BJ (cell line): ENCODE data around the gene RAP2A. TPM values are rescaled to one million over a fixed set of nuclear protein-coding genes. Genes with fewer than 3 reads are reported as not detected.

ENCODE experiments used
- CTCF ChIA-PET: fragments of 350-600 bp; formaldehyde crosslinking; extraction: SDS; loops from one replicate; lab custom pipeline; 2021; ENCODE audit warnings: antibody characterized with exemption, inconsistent platforms; lab: Yijun Ruan, JAX
- POLR2A ChIA-PET: fragments of 300-600 bp; sonication (Branson Sonifier 250); formaldehyde crosslinking; extraction: SDS; loops from one replicate; lab custom pipeline; 2021; ENCODE audit warnings: antibody characterized with exemption; lab: Charles Lee
- DNase-seq: peaks from one replicate; pipeline ENCODE4 v3.0.0-alpha.2; 2011; ENCODE audit warnings: low read depth
- H3K27me3 ChIP-seq: 2 replicates; pipeline ENCODE4 v1.6.0; 2011; ENCODE audit warnings: low read length; ENCODE audit not compliant: control insufficient read depth, insufficient read depth
- H3K36me3 ChIP-seq: 2 replicates; pipeline ENCODE4 v1.5.1; 2011; ENCODE audit warnings: low read length; ENCODE audit not compliant: control insufficient read depth, insufficient read depth
- H3K4me3 ChIP-seq: 2 replicates; pipeline ENCODE4 v1.5.1; 2011; ENCODE audit warnings: low read depth, mild to moderate bottlenecking, control low read depth, low read length
- CTCF ChIP-seq: IDR thresholded peaks from 2 replicates; pipeline ENCODE4 v1.5.1; 2011; ENCODE audit warnings: low read depth, mild to moderate bottlenecking, control low read depth, inconsistent platforms, low read length, moderate library complexity; ENCODE audit not compliant: insufficient read depth
- polyA plus RNA-seq: library from polyadenylated mRNA; depleted of rRNA; stranded (reverse); fragments of >200 nt; gene quantifications from 2 replicates; pipeline ENCODE4 v1.2.3, GENCODE V29; 2011

RAP2A gene
- polyA plus RNA-seq, 1 experiment = 8.3 TPM

- H3K27me3 ChIP-seq = no peaks in the 10 kb centered on the region
- DNase-seq = no peak
- POLR2A ChIA-PET = no interaction called here
- no peaks in the 10 kb centered on the region for H3K36me3 ChIP-seq
- H3K4me3 ChIP-seq = no peak overlapping the region
- no peak for TF ChIP-seq CTCF
- CTCF ChIA-PET = interaction anchor here (1.8 kb wide), 1 partner anchor 12 kb away, joined by 4 read pairs; no protein-coding TSS in a partner anchor
Observed at GRCh38 chr13:97471711-97472110, 37.7 kb downstream of the RAP2A start.

- ChIA-PET CTCF (interaction anchor here (1.0 kb wide), 1 partner anchor 9 kb away, joined by 4 read pairs; no protein-coding TSS in a partner anchor), POLR2A (no interaction called here)
- Histone ChIP-seq H3K27me3 (no peaks in the 10 kb centered on the region), H3K4me3 (no peak overlapping the region), H3K36me3 (no peaks in the 10 kb centered on the region)
- DNase-seq = no peak
- TF ChIP-seq CTCF = no peak
Observed at GRCh38 chr13:97474349-97474980, 40.5 kb downstream of the RAP2A start.

- Histone ChIP-seq H3K36me3 (no peaks in the 10 kb centered on the region), H3K4me3 (no peak overlapping the region), H3K27me3 (no peaks in the 10 kb centered on the region)
- ChIA-PET CTCF (interaction anchor here (0.6 kb wide), 1 partner anchor 165 kb away, joined by 4 read pairs; no protein-coding TSS in a partner anchor), POLR2A (no interaction called here)
- no peak for TF ChIP-seq CTCF
- DNase-seq = no peak
Observed at GRCh38 chr13:97475011-97475410, 41.0 kb downstream of the RAP2A start.

GRCh38 chr13:97477844-97478243, 43.9 kb downstream of the RAP2A start:
- no peak for DNase-seq
- ChIA-PET POLR2A (no interaction called here), CTCF (no interaction called here)
- Histone ChIP-seq H3K27me3 (no peaks in the 10 kb centered on the region), H3K4me3 (no peak overlapping the region), H3K36me3 (no peaks in the 10 kb centered on the region)
- TF ChIP-seq CTCF = no peak

GRCh38 chr13:97478247-97478646, 44.3 kb downstream of the RAP2A start:
- ChIA-PET POLR2A (no interaction called here), CTCF (interaction anchor here (0.7 kb wide), 1 partner anchor 434 kb away, joined by 3 read pairs; no protein-coding TSS in a partner anchor)
- no peak for DNase-seq
- no peak overlapping the region for H3K4me3 ChIP-seq
- H3K36me3 ChIP-seq = no peaks in the 10 kb centered on the region
- no peaks in the 10 kb centered on the region for H3K27me3 ChIP-seq
- TF ChIP-seq CTCF = no peak
